NCI-H1930 (cell line): Measurements from ENCODE around the gene WDR90.

ENCODE experiments used
- DNase-seq, 2 experiments: peaks; one replicate each; lab custom pipeline; 2025; lab: John Stamatoyannopoulos, UW

Gene WDR90

GRCh38 chr16:638836-639235 is 10.3 kb upstream of the WDR90 start:
- no peak for DNase-seq

GRCh38 chr16:640614-641013 is 8.6 kb upstream of the WDR90 start:
- no peak for DNase-seq

- DNase-seq: peak; percentile 69 to 85
Measured at GRCh38 chr16:641326-642188, 7.6 kb upstream of the WDR90 start, which contains the start of gene MCRIP2. TSS of gene MCRIP2 (plus strand) at chr16:641828. CDS start at chr16:641992, 164 bp downstream.

GRCh38 chr16:642189-643049 is 6.7 kb upstream of the WDR90 start:
- DNase-seq: no peak

- no peak for DNase-seq
Measured at GRCh38 chr16:643050-643368, 6.2 kb upstream of the WDR90 start.

GRCh38 chr16:644556-644955 is 4.6 kb upstream of the WDR90 start:
- DNase-seq: no peak

- no peak for DNase-seq
Measured at GRCh38 chr16:645852-646678, 3.1 kb upstream of the WDR90 start.

GRCh38 chr16:646679-647172 is 2.4 kb upstream of the WDR90 start:
- DNase-seq: no peak

GRCh38 chr16:647173-647902 is 1.8 kb upstream of the WDR90 start:
- DNase-seq: no peak

GRCh38 chr16:648071-648780 is 939 bp upstream of the WDR90 start:
- peak; percentile 14 to 43 for DNase-seq

GRCh38 chr16:649631-650030 is 466 bp downstream of the WDR90 start:
- DNase-seq: no peak

- DNase-seq: no peak
Measured at GRCh38 chr16:651844-652243, 2.7 kb downstream of the WDR90 start.

GRCh38 chr16:652454-653305 is 3.5 kb downstream of the WDR90 start:
- no peak for DNase-seq

- DNase-seq: no peak
Measured at GRCh38 chr16:654034-654433, 4.9 kb downstream of the WDR90 start.

- DNase-seq: no peak
Measured at GRCh38 chr16:657487-657886, 8.3 kb downstream of the WDR90 start.

- no peak for DNase-seq
Measured at GRCh38 chr16:658679-659571, 9.8 kb downstream of the WDR90 start.

GRCh38 chr16:659618-660017 is 10.5 kb downstream of the WDR90 start:
- no peak for DNase-seq

- no peak for DNase-seq
Measured at GRCh38 chr16:660132-660458, 10.9 kb downstream of the WDR90 start.
